WI38 (cell line): ENCODE data around the gene KCNJ6.

Experiments
- H3K4me3 ChIP-seq: 2 replicates; pipeline ENCODE4 v1.5.1; 2011; ENCODE audit warnings: low read depth, mild to moderate bottlenecking, control low read depth, low read length
- TF ChIP-seq, protein P1 (sequence below): IDR thresholded peaks from 2 replicates; pipeline ENCODE4 v1.5.1; 2012; ENCODE audit warnings: low read depth, mild to moderate bottlenecking, control low read depth, low read length

KCNJ6 gene

DNA sequence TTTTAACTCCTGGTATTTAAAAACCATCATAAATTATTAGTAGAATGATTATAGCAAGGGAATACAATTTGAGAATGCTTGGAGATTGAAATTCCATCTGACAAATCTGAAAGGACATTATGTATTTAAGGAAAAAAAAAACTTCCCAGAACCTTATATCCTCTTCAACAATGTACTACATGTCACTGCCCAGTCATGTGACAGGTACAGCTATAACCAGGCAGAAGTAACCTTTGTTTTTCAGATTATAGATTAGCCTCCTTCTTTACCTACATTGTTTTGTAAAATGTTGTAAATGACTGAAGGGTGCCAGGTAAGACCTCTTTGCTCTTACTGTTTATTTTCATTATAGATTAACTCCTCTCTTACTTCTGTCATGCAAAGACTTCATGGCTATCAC, 96.9 kb downstream of the KCNJ6 start:
- H3K4me3 ChIP-seq: no peak overlapping the region
- TF ChIP-seq, protein P1, sequence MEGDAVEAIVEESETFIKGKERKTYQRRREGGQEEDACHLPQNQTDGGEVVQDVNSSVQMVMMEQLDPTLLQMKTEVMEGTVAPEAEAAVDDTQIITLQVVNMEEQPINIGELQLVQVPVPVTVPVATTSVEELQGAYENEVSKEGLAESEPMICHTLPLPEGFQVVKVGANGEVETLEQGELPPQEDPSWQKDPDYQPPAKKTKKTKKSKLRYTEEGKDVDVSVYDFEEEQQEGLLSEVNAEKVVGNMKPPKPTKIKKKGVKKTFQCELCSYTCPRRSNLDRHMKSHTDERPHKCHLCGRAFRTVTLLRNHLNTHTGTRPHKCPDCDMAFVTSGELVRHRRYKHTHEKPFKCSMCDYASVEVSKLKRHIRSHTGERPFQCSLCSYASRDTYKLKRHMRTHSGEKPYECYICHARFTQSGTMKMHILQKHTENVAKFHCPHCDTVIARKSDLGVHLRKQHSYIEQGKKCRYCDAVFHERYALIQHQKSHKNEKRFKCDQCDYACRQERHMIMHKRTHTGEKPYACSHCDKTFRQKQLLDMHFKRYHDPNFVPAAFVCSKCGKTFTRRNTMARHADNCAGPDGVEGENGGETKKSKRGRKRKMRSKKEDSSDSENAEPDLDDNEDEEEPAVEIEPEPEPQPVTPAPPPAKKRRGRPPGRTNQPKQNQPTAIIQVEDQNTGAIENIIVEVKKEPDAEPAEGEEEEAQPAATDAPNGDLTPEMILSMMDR: no peak

DNA sequence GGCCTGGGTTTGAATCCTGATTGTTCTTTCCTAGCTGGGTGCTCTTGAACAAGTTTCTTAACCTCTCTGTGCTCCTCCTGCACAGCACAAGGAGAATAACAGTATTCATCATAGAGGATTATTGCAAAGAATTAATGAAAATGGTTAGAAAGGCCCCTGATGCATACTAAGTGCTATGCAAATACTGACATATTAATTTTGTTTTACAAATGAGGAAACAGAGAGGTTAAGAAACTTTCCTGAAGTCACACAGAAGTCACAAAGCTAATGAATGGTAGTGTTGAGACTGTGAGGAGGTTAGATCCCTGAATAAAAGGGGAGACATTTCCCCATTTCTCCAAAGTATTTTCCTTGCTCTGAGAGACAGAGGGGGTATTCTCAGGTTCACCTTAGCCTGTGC, 99.0 kb downstream of the KCNJ6 start:
- no peak overlapping the region for H3K4me3 ChIP-seq
- TF ChIP-seq, protein P1: no peak

DNA sequence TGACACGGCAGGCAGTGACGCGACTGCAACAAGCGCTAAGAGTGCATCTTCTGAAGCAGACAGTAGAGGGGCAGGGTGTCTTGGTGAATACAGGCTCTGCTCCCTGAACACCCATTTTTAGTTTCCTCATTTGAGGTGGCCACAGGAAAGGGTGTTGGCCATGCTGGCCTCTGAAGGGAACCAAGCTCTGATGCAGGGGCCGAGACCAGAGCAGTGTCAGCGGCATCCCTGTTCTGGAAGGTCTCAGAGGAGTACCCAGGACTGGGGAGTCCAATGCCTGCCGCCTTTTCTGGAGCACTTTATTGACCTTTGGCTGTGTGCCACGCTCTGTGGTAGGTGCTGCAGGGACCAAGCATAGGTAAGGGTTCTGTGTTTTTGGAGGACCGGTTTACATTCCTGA, 100.4 kb downstream of the KCNJ6 start:
- H3K4me3 ChIP-seq: no peak overlapping the region
- TF ChIP-seq, protein P1: no peak

DNA sequence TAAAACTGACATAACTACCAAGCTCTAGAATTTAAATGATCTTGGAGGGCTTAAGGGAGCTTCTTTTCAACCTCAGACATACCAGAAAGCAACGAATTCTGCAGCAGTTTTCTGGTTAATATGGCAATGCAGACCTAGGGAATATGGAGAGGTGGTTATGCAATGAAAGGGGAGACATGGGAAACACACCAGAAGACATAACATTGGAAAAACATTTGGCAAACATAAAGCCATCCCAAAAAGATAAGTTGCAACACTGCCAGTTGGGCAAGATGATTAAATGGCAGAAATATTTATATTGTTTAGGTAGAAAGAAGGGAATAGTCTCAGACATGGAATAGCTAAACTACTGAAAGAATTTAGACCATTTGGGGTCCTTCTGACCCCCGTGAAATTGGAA, 104.5 kb downstream of the KCNJ6 start:
- TF ChIP-seq, protein P1: no peak
- no peak overlapping the region for H3K4me3 ChIP-seq

DNA sequence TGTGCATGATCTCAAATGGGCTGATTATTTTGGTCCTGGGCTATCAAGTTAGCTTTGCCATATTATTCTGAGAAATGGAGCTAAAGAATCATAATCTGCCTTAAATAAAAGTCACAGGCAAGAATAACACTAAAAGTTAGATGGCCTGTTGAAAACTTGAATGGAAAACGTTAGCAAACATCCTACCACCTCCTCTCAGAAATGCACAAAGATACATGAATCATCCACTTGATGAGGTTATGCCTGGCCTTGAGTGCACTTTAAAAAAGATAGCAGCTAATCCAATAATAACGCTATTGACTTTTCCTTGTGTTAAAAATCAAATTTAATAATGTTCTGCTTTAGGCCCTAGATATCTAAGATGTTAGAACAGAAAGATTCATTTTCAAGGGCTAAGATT, 108.0 kb downstream of the KCNJ6 start:
- TF ChIP-seq, protein P1: no peak
- H3K4me3 ChIP-seq: no peak overlapping the region

DNA sequence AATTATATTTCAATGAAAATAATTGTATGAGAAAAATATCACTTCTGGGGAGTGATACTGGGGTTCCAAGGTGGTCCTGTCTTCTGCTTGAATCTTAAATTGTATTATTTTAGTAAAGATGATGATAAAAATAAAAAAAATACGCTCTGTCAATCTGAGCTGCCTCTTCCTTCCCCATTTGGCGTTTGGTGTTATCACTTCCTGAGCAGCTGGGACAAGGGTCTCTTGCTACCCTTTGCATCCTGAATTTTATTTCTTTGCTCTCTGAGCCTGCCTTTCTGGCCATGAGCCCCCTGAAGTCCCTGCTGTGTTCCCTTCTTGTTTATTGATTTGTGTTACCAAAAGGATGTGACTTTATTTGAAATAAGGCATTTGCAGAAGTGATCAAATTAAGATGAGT, 111.0 kb downstream of the KCNJ6 start:
- TF ChIP-seq, protein P1: no peak
- no peak overlapping the region for H3K4me3 ChIP-seq

DNA sequence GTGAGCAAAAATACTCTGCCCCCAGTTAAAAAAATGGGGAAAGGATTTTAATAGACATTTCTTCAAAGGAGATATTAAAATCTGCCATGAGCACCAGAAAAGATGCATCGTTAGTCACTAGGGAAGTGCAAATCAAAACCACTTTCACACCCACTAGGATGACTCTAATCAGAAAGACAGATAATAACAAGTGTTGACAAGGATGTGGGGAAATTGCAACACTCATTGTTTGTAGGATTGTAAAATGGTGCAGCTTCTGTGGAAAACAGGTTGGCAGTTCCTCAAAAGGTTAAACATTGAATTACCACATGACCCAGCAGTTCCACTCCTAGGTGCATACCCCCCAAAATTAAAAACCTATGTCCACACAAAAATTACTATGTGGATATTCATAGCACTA, 112.3 kb downstream of the KCNJ6 start:
- TF ChIP-seq, protein P1: no peak
- no peak overlapping the region for H3K4me3 ChIP-seq
